WERI-Rb-1 (cell line): ENCODE results near the gene CCDC148.

Experiments
- DNase-seq: peaks from one replicate; pipeline ENCODE4 v3.0.0-alpha.2; 2020
- H3K27ac ChIP-seq: fragments of 250-450 bp; sonication (Bioruptor Pico); 2 replicates; pipeline ENCODE4 v1.5.1; 2020; ENCODE audit warnings: mild to moderate bottlenecking, moderate library complexity
- H3K27me3 ChIP-seq: fragments of 250-450 bp; sonication (Bioruptor Pico); 2 replicates; pipeline ENCODE4 v1.5.1; 2021; ENCODE audit warnings: mild to moderate bottlenecking, low read depth, moderate library complexity; ENCODE audit not compliant: insufficient read depth, severe bottlenecking
- H3K36me3 ChIP-seq: fragments of 250-450 bp; sonication (Bioruptor Pico); 2 replicates; pipeline ENCODE4 v1.5.1; 2020; ENCODE audit warnings: mild to moderate bottlenecking, moderate library complexity
- H3K4me3 ChIP-seq: 2 replicates; pipeline ENCODE4 v1.5.1; 2011; ENCODE audit warnings: low read depth, mild to moderate bottlenecking, control low read depth, low read length
- H3K9me3 ChIP-seq: fragments of 250-450 bp; sonication (Bioruptor Pico); 2 replicates; pipeline ENCODE4 v1.5.1; 2021; ENCODE audit warnings: mild to moderate bottlenecking, moderate library complexity; ENCODE audit not compliant: severe bottlenecking
- TF ChIP-seq, protein P1 (sequence below): IDR thresholded peaks from 2 replicates; pipeline ENCODE4 v1.5.1; 2011; ENCODE audit warnings: low read depth, mild to moderate bottlenecking, control low read depth, inconsistent platforms, low read length

The CCDC148 gene

DNA sequence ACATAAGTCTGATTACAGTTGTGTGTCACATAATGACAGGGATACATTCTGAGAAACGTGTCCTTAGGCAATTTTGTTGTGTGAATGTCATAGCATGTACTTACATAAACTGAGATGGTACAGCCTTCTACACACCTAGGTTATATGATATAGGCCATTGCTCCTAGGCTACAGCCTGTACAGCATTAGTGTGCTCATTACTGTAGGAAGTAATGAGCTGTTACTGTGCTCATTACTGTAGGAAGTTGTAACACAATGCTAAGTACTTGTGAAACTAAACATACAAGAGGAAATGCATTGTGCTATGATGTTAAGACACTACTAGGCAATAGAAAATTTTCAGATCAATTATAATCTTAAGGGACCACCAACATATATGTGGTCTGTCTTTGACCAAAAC is 282.1 kb downstream of the CCDC148 start:
- TF ChIP-seq, protein P1, sequence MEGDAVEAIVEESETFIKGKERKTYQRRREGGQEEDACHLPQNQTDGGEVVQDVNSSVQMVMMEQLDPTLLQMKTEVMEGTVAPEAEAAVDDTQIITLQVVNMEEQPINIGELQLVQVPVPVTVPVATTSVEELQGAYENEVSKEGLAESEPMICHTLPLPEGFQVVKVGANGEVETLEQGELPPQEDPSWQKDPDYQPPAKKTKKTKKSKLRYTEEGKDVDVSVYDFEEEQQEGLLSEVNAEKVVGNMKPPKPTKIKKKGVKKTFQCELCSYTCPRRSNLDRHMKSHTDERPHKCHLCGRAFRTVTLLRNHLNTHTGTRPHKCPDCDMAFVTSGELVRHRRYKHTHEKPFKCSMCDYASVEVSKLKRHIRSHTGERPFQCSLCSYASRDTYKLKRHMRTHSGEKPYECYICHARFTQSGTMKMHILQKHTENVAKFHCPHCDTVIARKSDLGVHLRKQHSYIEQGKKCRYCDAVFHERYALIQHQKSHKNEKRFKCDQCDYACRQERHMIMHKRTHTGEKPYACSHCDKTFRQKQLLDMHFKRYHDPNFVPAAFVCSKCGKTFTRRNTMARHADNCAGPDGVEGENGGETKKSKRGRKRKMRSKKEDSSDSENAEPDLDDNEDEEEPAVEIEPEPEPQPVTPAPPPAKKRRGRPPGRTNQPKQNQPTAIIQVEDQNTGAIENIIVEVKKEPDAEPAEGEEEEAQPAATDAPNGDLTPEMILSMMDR = no peak
- H3K36me3 ChIP-seq = no peaks in the 10 kb centered on the region
- H3K27me3 ChIP-seq = no peaks in the 10 kb centered on the region
- no peak overlapping the region for H3K27ac ChIP-seq
- no peak overlapping the region for H3K4me3 ChIP-seq
- DNase-seq = no peak
- no peaks in the 10 kb centered on the region for H3K9me3 ChIP-seq

DNA sequence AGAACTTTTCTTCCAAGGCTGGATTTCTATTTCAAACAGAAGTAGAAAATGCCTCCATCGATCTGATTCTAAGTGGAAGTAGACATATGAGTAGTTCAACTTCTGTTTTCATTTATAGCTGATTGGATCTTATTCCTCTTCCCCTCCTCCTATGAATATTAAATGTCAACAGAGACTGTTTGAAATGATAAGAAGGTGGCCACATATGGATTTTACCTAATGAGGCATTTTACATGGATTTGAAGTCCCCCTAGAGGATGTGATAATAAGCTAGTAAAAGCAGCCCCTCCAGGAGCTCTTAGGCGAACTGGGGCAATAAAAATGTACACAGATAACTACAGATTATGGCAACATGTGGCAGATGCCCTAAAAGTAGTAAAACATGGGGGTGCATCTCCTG is 283.8 kb downstream of the CCDC148 start:
- DNase-seq = no peak
- TF ChIP-seq, protein P1 = no peak
- Histone ChIP-seq H3K27ac (no peak overlapping the region), H3K9me3 (no peaks in the 10 kb centered on the region), H3K4me3 (no peak overlapping the region), H3K27me3 (no peaks in the 10 kb centered on the region), H3K36me3 (no peaks in the 10 kb centered on the region)

DNA sequence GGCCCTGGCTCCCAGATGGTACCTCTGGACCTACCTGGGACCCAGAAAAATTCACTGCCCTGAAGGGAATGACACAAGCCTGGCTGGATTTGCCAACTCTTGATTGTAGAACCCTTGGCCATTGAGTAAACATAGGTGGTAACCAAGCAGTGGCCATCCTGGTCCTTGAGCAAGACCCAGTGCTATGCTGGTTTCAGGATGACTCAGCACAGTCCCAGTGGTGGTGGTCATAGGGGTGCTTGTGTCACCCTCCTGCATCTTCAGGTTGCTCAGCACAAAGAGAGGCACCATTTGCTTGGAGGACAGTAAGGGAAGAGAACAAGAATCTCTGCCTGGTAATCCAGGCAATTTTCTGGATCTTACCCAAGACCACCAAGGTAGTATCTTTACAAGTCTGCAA is 302.0 kb downstream of the CCDC148 start:
- DNase-seq = no peak
- peaks cover 2% of the 10 kb centered on the region for H3K9me3 ChIP-seq
- TF ChIP-seq, protein P1 = no peak

DNA sequence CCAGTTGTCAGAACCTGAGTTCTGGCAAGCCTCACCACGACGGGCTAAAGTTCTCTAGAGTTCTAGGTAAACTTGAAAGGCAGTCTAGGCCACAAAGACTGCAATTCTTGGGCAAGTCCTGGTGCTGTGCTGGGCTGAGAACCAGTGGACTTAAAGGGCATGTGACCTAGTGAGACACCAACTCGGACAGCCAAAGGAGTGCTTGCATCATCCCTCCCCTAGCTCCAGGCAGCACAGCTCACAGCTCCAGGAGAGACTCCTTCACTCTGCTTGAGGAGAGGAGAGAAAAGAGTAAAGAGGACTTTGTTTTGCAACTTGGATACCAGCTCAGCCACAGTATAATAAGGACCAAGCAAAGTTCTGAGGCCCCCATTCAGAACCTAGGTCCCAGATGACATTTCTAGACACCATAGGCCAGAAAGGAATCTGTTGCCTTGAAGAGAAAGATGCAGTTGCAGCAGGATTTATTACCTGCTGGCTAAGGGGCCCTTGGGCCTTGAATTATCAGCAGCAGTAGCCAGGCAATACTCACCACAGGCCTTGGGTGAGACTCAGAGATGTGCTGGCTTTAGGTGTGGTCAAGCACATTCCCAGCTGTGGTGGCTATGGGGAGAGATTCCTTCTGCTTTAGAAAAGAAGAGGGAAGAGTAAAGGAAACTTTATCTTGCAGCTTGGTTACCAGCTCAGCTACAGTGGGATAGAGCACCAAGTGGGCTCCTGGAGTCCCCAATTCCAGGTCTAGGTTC is 303.1 kb downstream of the CCDC148 start:
- Histone ChIP-seq H3K9me3 (peaks cover 2% of the 10 kb centered on the region), H3K36me3 (no peaks in the 10 kb centered on the region), H3K27me3 (no peaks in the 10 kb centered on the region), H3K27ac (no peak overlapping the region), H3K4me3 (no peak overlapping the region)
- no peak for DNase-seq
- TF ChIP-seq, protein P1 = no peak

More for the DNA sequence above, 302.0 kb downstream of the CCDC148 start:
- Histone ChIP-seq H3K27me3 (no peaks in the 10 kb centered on the region), H3K27ac (no peak overlapping the region), H3K36me3 (no peaks in the 10 kb centered on the region), H3K4me3 (no peak overlapping the region)

DNA sequence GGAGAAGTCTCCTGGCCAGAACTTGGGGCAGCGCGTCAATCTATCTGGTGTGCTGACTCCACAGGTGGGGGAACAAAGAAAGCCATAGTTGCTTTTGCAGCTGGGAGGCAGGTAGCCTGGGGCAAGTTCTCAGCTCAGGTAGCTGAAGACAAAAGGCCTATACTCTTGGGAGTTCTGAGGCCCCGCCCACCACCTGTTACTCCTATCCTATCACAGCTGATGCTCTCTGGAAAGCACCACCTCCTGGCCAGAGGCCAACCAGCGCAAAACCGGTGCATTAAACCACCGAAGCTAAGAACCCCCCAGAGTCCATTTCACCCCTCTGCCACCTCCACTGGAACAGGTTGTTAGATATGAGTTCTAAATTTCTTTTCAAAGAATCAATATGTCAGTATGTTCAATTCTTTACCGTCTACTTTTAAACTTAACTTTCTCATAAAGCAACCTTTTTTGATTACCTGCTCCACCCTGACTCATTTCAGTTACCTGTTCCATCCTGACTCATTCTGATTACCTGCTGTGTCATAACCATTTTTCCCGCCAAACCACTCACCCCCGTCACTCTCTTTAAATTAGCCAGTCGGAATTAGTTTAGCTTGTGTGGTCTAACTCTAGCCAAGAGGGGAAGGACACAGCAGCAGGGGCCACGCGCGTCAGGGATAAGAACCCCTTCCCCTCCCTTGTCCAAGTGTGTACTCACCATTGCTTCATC is 311.5 kb downstream of the CCDC148 start:
- no peak overlapping the region for H3K4me3 ChIP-seq
- H3K27ac ChIP-seq = no peak overlapping the region
- no peak for DNase-seq
- TF ChIP-seq, protein P1 = no peak
- no peaks in the 10 kb centered on the region for H3K36me3 ChIP-seq
- H3K9me3 ChIP-seq = no peaks in the 10 kb centered on the region
- H3K27me3 ChIP-seq = no peaks in the 10 kb centered on the region
